K562 (cell line): ENCODE data around the gene TUBA4B. TPM values are rescaled to one million over a fixed set of nuclear protein-coding genes. Genes with fewer than 3 reads are reported as not detected.

Experiments
- DACH1 ChIP-seq: fragments of 450-650 bp; IDR thresholded peaks from 2 replicates; pipeline ENCODE4 v1.6.1; 2018; ENCODE audit not compliant: partially characterized antibody
- DNMT1 ChIP-seq: fragments of 450-650 bp; IDR thresholded peaks from 2 replicates; pipeline ENCODE4 v1.6.1; 2016; ENCODE audit warnings: antibody characterized with exemption, mild to moderate bottlenecking
- GABPA ChIP-seq: fragments of 200-800 bp; sonication (Bioruptor generic); conservative IDR thresholded peaks from 2 replicates; pipeline ENCODE4 v1.6.1; 2016; ENCODE audit warnings: low read depth, missing genetic modification characterization, missing compliant biosample characterization
- HMGN3 ChIP-seq: IDR thresholded peaks from 2 replicates; pipeline ENCODE4 v1.6.1; 2011; ENCODE audit warnings: borderline replicate concordance, low read depth, mild to moderate bottlenecking, mixed read lengths, low read length; ENCODE audit not compliant: insufficient read length; ENCODE audit errors: extremely low read depth
- MECOM ChIP-seq: fragments of 250-450 bp; sonication (Bioruptor Pico); IDR thresholded peaks from 2 replicates; pipeline ENCODE4 v1.8.0; 2022; ENCODE audit warnings: inconsistent platforms
- NCOA6 ChIP-seq: fragments of 450-650 bp; IDR thresholded peaks from 2 replicates; pipeline ENCODE4 v1.6.1; 2017; ENCODE audit warnings: mild to moderate bottlenecking
- PCBP1 ChIP-seq: fragments of 200-400 bp; formaldehyde crosslinking; IDR thresholded peaks from 2 replicates; pipeline ENCODE4 v1.6.1; 2018; ENCODE audit warnings: mild to moderate bottlenecking, low read depth, low read length; ENCODE audit not compliant: poor library complexity, severe bottlenecking
- PHF20 ChIP-seq: fragments of 450-650 bp; IDR thresholded peaks from 2 replicates; pipeline ENCODE4 v1.6.1; 2018; ENCODE audit not compliant: partially characterized antibody
- SMAD3 ChIP-seq: fragments of 450-650 bp; formaldehyde crosslinking; conservative IDR thresholded peaks from 2 replicates; pipeline ENCODE4 v1.4.0; 2020; ENCODE audit warnings: mild to moderate bottlenecking
- STAG1 ChIP-seq: sonication (generic); formaldehyde crosslinking; IDR thresholded peaks from 2 replicates; pipeline ENCODE4 v1.5.0; 2020; ENCODE audit warnings: missing genetic modification reagents, borderline replicate concordance
- TRIM28 ChIP-seq: fragments of 450-650 bp; IDR thresholded peaks from 2 replicates; pipeline ENCODE4 v1.6.1; 2017
- ZBTB7A ChIP-seq: IDR thresholded peaks from 2 replicates; pipeline ENCODE4 v1.6.1; 2011; ENCODE audit warnings: low read depth, mild to moderate bottlenecking, low read length, moderate library complexity, borderline replicate concordance; ENCODE audit not compliant: control insufficient read depth
- ZFP30 ChIP-seq: fragments of 250-450 bp; sonication (Bioruptor Pico); IDR thresholded peaks from 2 replicates; pipeline ENCODE4 v1.8.0; 2022; ENCODE audit warnings: moderate library complexity, mild to moderate bottlenecking, inconsistent platforms, borderline replicate concordance
- ZNF263 ChIP-seq: sonication (generic); formaldehyde crosslinking; IDR thresholded peaks from 2 replicates; pipeline ENCODE4 v1.8.0; 2022; ENCODE audit warnings: mild to moderate bottlenecking, missing genetic modification reagents, borderline replicate concordance
- ZNF324 ChIP-seq: fragments of 250-450 bp; sonication (Bioruptor Pico); IDR thresholded peaks from 2 replicates; pipeline ENCODE4 v1.4.0; 2020; ENCODE audit warnings: mild to moderate bottlenecking
- polyA plus RNA-seq, 8 experiments: library from polyadenylated mRNA; depleted of rRNA in 4 of 8; stranded (reverse) in 5 of 8; unstranded in 3 of 8; fragments of >200 nt; fragmentation: Nextera tagmentation in 2 of 8; fragmentation: Illumina TruSeq in 1 of 8; extraction: Ambion mirVana in 2 of 8; extraction: Trizol in 1 of 8; gene quantifications; 2 replicates each; pipeline versions ENCODE4 v1.2.1 to v1.2.3, GENCODE V29; 2011 to 2014; ENCODE audit warnings: inconsistent platforms in 1 of 8, missing spikeins in 1 of 8
- total RNA-seq, 7 experiments: library from RNA; depleted of rRNA in 6 of 7; stranded (reverse); fragments of >200 nt in 6 of 7; fragmentation: Illumina TruSeq in 2 of 7; extraction: Trizol in 2 of 7; gene quantifications; 2 replicates each; pipeline versions ENCODE4 v1.2.1 to v1.2.3, GENCODE V29; 2011 to 2021; ENCODE audit warnings: low replicate concordance in 1 of 7
- TF ChIP-seq, protein P1 (sequence below): sonication (generic); formaldehyde crosslinking; IDR thresholded peaks from 2 replicates; pipeline ENCODE4 v1.8.0; 2023; ENCODE audit warnings: mild to moderate bottlenecking, missing genetic modification reagents
- TF ChIP-seq, protein P2 (sequence below): fragments of 450-650 bp; IDR thresholded peaks from 2 replicates; pipeline ENCODE4 v1.6.1; 2017; ENCODE audit warnings: antibody characterized with exemption, mild to moderate bottlenecking
- TF ChIP-seq, protein P3 (sequence below): fragments of 250-450 bp; sonication (Bioruptor Pico); IDR thresholded peaks from 2 replicates; pipeline ENCODE4 v1.4.0; 2020; ENCODE audit warnings: mild to moderate bottlenecking, moderate library complexity

The TUBA4B gene
- total and polyA plus RNA-seq, 9 of the 15 experiments (the other 6 are each of a cell fraction or from before 2014, with no cell fraction given), result 0.04 TPM; not detected in 8

DNA sequence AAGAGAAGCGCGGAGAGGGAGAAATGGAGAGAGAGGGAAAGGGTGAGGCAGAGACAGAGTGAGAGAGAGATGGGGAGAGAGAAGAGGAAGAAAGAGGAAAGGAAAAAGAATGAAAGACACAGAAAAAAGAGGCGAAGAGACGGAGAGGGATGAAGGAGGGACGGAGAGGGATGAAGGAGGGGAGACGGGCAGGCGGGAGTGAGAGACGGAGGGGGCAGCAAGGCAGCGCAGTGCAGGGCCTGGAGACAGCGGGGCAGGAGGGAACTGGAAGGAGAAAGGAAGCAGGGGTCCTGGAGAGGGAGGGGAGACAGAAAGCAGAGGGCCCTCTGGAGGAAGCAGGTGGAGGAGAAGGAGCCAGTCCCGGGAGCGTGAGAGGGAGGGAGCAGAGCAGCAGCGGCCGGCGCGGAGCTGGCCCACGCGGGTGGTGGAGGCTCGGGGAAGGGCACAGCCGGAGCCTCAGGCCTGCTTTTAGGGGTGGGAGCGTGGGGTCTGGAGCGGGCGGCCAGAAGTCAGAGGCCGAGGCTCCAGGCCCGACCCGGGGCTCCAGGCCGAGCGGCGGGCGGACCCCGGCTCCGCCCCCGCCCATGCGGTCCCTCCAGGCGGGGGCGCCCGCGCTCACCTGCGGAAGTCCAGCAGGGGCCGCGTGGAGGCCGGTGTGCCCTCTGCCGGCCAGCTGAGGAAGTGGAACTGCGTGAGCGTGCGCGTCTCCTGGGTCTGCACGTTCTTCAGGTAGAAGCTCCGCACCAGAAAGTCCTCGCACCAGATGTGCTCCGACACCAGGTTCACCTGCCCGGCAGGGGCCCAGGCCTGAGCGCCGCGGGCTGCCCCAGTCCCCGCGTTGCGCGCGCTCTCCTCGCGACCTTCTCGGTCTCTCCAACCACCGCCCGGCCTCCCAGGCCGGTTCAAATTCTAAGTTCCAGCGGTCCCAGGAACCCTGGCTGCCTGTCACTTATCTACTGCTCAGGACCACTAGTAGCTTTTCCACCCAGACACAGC, 41.6 kb downstream of the TUBA4B start (continued):
- TF ChIP-seq GABPA (peak; percentile 54), PCBP1 (peak; percentile 62), MECOM (CRISPR knock-in tag) (no peak), SMAD3 (CRISPR knock-in tag) (no peak), HMGN3 (peak; percentile 43), ZNF263 (CRISPR knock-in tag) (peak; percentile 68; the same call in 1 of the 2 replicates), ZBTB7A (peak; percentile 93; the same call in 1 of the 2 replicates), ZNF324 (CRISPR knock-in tag) (no peak), DACH1 (no peak), ZFP30 (CRISPR knock-in tag) (no peak), STAG1 (CRISPR knock-in tag) (no peak), TRIM28 (no peak), DNMT1 (no peak), NCOA6 (no peak), PHF20 (no peak)
- TF ChIP-seq, protein P1, sequence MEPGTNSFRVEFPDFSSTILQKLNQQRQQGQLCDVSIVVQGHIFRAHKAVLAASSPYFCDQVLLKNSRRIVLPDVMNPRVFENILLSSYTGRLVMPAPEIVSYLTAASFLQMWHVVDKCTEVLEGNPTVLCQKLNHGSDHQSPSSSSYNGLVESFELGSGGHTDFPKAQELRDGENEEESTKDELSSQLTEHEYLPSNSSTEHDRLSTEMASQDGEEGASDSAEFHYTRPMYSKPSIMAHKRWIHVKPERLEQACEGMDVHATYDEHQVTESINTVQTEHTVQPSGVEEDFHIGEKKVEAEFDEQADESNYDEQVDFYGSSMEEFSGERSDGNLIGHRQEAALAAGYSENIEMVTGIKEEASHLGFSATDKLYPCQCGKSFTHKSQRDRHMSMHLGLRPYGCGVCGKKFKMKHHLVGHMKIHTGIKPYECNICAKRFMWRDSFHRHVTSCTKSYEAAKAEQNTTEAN, result no peak
- TF ChIP-seq, protein P2, sequence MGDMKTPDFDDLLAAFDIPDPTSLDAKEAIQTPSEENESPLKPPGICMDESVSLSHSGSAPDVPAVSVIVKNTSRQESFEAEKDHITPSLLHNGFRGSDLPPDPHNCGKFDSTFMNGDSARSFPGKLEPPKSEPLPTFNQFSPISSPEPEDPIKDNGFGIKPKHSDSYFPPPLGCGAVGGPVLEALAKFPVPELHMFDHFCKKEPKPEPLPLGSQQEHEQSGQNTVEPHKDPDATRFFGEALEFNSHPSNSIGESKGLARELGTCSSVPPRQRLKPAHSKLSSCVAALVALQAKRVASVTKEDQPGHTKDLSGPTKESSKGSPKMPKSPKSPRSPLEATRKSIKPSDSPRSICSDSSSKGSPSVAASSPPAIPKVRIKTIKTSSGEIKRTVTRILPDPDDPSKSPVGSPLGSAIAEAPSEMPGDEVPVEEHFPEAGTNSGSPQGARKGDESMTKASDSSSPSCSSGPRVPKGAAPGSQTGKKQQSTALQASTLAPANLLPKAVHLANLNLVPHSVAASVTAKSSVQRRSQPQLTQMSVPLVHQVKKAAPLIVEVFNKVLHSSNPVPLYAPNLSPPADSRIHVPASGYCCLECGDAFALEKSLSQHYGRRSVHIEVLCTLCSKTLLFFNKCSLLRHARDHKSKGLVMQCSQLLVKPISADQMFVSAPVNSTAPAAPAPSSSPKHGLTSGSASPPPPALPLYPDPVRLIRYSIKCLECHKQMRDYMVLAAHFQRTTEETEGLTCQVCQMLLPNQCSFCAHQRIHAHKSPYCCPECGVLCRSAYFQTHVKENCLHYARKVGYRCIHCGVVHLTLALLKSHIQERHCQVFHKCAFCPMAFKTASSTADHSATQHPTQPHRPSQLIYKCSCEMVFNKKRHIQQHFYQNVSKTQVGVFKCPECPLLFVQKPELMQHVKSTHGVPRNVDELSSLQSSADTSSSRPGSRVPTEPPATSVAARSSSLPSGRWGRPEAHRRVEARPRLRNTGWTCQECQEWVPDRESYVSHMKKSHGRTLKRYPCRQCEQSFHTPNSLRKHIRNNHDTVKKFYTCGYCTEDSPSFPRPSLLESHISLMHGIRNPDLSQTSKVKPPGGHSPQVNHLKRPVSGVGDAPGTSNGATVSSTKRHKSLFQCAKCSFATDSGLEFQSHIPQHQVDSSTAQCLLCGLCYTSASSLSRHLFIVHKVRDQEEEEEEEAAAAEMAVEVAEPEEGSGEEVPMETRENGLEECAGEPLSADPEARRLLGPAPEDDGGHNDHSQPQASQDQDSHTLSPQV, result peak; percentile 91
- TF ChIP-seq, protein P3, sequence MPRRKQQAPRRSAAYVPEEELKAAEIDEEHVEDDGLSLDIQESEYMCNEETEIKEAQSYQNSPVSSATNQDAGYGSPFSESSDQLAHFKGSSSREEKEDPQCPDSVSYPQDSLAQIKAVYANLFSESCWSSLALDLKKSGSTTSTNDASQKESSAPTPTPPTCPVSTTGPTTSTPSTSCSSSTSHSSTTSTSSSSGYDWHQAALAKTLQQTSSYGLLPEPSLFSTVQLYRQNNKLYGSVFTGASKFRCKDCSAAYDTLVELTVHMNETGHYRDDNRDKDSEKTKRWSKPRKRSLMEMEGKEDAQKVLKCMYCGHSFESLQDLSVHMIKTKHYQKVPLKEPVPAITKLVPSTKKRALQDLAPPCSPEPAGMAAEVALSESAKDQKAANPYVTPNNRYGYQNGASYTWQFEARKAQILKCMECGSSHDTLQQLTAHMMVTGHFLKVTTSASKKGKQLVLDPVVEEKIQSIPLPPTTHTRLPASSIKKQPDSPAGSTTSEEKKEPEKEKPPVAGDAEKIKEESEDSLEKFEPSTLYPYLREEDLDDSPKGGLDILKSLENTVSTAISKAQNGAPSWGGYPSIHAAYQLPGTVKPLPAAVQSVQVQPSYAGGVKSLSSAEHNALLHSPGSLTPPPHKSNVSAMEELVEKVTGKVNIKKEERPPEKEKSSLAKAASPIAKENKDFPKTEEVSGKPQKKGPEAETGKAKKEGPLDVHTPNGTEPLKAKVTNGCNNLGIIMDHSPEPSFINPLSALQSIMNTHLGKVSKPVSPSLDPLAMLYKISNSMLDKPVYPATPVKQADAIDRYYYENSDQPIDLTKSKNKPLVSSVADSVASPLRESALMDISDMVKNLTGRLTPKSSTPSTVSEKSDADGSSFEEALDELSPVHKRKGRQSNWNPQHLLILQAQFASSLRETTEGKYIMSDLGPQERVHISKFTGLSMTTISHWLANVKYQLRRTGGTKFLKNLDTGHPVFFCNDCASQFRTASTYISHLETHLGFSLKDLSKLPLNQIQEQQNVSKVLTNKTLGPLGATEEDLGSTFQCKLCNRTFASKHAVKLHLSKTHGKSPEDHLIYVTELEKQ (CRISPR knock-in tag), result no peak
